H1 (cell line): ENCODE data around the gene FAM221B. TPM values are rescaled to one million over a fixed set of nuclear protein-coding genes. Genes with fewer than 3 reads are reported as not detected.

Source experiments
- CTCF ChIA-PET: fragments of 300-600 bp; sonication (Branson Sonifier 250); formaldehyde crosslinking; loops from one replicate; lab custom pipeline; 2021; ENCODE audit not compliant: partially characterized antibody; lab: Charles Lee
- POLR2A ChIA-PET: fragments of 300-600 bp; sonication (Branson Sonifier 250); formaldehyde crosslinking; loops from one replicate; lab custom pipeline; 2021; ENCODE audit warnings: inconsistent platforms; ENCODE audit not compliant: partially characterized antibody; lab: Charles Lee
- DNase-seq, 2 experiments: peaks; one replicate each; pipeline versions ENCODE4 v3.0.0 to v3.0.0-alpha.2; 2010 to 2022; ENCODE audit warnings: low spot score in 2 of 2, low read depth in 1 of 2, mixed read lengths in 1 of 2
- FAIRE-seq: peaks from 2 replicates; lab custom pipeline; 2011; peaks lifted over from hg19 to GRCh38; lab: Jason Lieb, UNC
- H2AFZ ChIP-seq: 2 replicates; pipeline ENCODE4 v1.8.1; 2012; ENCODE audit warnings: low read length, inconsistent platforms
- H2AK5ac ChIP-seq: 2 replicates; pipeline ENCODE4 v1.6.1; 2013; ENCODE audit warnings: low read depth, low read length
- H2BK120ac ChIP-seq: replicated peaks from 2 replicates; pipeline ENCODE3; 2013; ENCODE audit warnings: low read depth, low read length, inconsistent platforms
- H2BK12ac ChIP-seq: 2 replicates; pipeline ENCODE4 v1.6.1; 2013; ENCODE audit warnings: low read depth, low read length
- H2BK15ac ChIP-seq: 2 replicates; pipeline ENCODE4 v1.6.1; 2013; ENCODE audit warnings: low read length
- H2BK20ac ChIP-seq: 2 replicates; pipeline ENCODE4 v1.6.1; 2013; ENCODE audit warnings: low read length
- H2BK5ac ChIP-seq: 2 replicates; pipeline ENCODE4 v1.6.1; 2013; ENCODE audit warnings: low read depth, low read length
- H3K14ac ChIP-seq: 2 replicates; pipeline ENCODE4 v1.6.1; 2013; ENCODE audit warnings: inconsistent platforms; ENCODE audit not compliant: insufficient read length
- H3K18ac ChIP-seq: 2 replicates; pipeline ENCODE4 v1.6.1; 2013; ENCODE audit warnings: low read length; ENCODE audit errors: extremely low read depth
- H3K23ac ChIP-seq: 2 replicates; pipeline ENCODE4 v1.6.1; 2013; ENCODE audit warnings: inconsistent platforms; ENCODE audit not compliant: insufficient read length
- H3K23me2 ChIP-seq: 2 replicates; pipeline ENCODE4 v1.6.1; 2013; ENCODE audit warnings: low read depth, low read length
- H3K27ac ChIP-seq: 2 replicates; pipeline ENCODE4 v1.6.1; 2011; ENCODE audit warnings: low read depth, low read length, inconsistent platforms
- H3K27me3 ChIP-seq, 4 experiments: replicated peaks in 1 of 4; 1 replicate in 1 of 4; 2 replicates in 3 of 4; pipeline versions ENCODE4 v1.6.1 to v1.8.1; 2011 to 2013; ENCODE audit warnings: low read length in 3 of 4, mild to moderate bottlenecking in 3 of 4, inconsistent platforms in 2 of 4, mixed read lengths in 2 of 4, moderate library complexity in 1 of 4; ENCODE audit not compliant: control insufficient read depth in 3 of 4, insufficient read depth in 3 of 4; ENCODE audit errors: extremely low read depth in 1 of 4
- H3K36me3 ChIP-seq, 4 experiments: 2 replicates each; pipeline versions ENCODE4 v1.6.1 to v1.8.1; 2011 to 2013; ENCODE audit warnings: mild to moderate bottlenecking in 4 of 4, low read length in 3 of 4, moderate library complexity in 2 of 4, control low read depth in 1 of 4, inconsistent platforms in 1 of 4; ENCODE audit not compliant: insufficient read depth in 4 of 4, control insufficient read depth in 2 of 4
- H3K4ac ChIP-seq: replicated peaks from 2 replicates; pipeline ENCODE3; 2013; ENCODE audit warnings: low read length, low read depth, mixed read lengths, inconsistent platforms; ENCODE audit not compliant: insufficient read length
- H3K4me1 ChIP-seq, 4 experiments: replicated peaks in 1 of 4; 1 replicate in 1 of 4; 2 replicates in 3 of 4; pipeline versions ENCODE4 v1.6.1 to v1.8.1; 2011 to 2013; ENCODE audit warnings: low read length in 3 of 4, inconsistent platforms in 2 of 4, mixed read lengths in 1 of 4; ENCODE audit not compliant: insufficient read depth in 4 of 4, control insufficient read depth in 3 of 4
- H3K4me2 ChIP-seq, 2 experiments: 2 replicates each; pipeline versions ENCODE4 v1.6.1 to v1.8.1; 2011 to 2013; ENCODE audit warnings: low read depth in 2 of 2, low read length in 2 of 2, control low read depth in 1 of 2, inconsistent platforms in 1 of 2, mild to moderate bottlenecking in 1 of 2; ENCODE audit not compliant: insufficient read depth in 1 of 2
- H3K4me3 ChIP-seq, 4 experiments: fragments of 200-600, 300-600 bp in 1 of 4; sonication (generic), shearing (Covaris generic), sonication (Bioruptor Twin) in 1 of 4; 2 replicates each; pipeline versions ENCODE4 v1.5.1 to v1.8.1; 2011 to 2016; ENCODE audit warnings: low read length in 4 of 4, low read depth in 3 of 4, control low read depth in 2 of 4, inconsistent platforms in 2 of 4, mild to moderate bottlenecking in 2 of 4, mixed read lengths in 1 of 4, moderate library complexity in 1 of 4; ENCODE audit not compliant: insufficient read depth in 2 of 4; ENCODE audit errors: extremely low read depth in 1 of 4
- H3K56ac ChIP-seq: replicated peaks from 2 replicates; pipeline ENCODE3; 2013; ENCODE audit warnings: low read depth, mild to moderate bottlenecking, mixed read lengths, low read length, inconsistent platforms; ENCODE audit not compliant: insufficient read length
- H3K79me1 ChIP-seq: 2 replicates; pipeline ENCODE4 v1.6.1; 2013; ENCODE audit warnings: low read depth, low read length, control low read depth
- H3K79me2 ChIP-seq, 2 experiments: 2 replicates each; pipeline versions ENCODE4 v1.6.1 to v1.8.1; 2012 to 2013; ENCODE audit warnings: low read length in 2 of 2, mild to moderate bottlenecking in 2 of 2, inconsistent platforms in 1 of 2; ENCODE audit not compliant: insufficient read depth in 2 of 2, control insufficient read depth in 1 of 2
- H3K9ac ChIP-seq, 4 experiments: replicated peaks in 1 of 4; 1 replicate in 1 of 4; 2 replicates in 3 of 4; pipeline versions ENCODE4 v1.6.1 to v1.8.1; 2011 to 2013; ENCODE audit warnings: low read depth in 3 of 4, low read length in 3 of 4, control low read depth in 2 of 4, mild to moderate bottlenecking in 2 of 4, moderate library complexity in 2 of 4, inconsistent platforms in 1 of 4; ENCODE audit errors: extremely low read depth in 1 of 4
- H3K9me3 ChIP-seq, 2 experiments: 2 replicates each; pipeline versions ENCODE4 v1.6.1 to v1.8.1; 2012 to 2013; ENCODE audit warnings: mild to moderate bottlenecking in 2 of 2, moderate library complexity in 2 of 2, control low read depth in 1 of 2, inconsistent platforms in 1 of 2, low read depth in 1 of 2, low read length in 1 of 2, mixed read lengths in 1 of 2; ENCODE audit not compliant: insufficient read depth in 2 of 2
- H4K20me1 ChIP-seq, 2 experiments: replicated peaks in 1 of 2; 2 replicates each; pipeline versions ENCODE3 to v1.8.1; 2011 to 2013; ENCODE audit warnings: inconsistent platforms in 2 of 2, low read length in 2 of 2, mild to moderate bottlenecking in 1 of 2; ENCODE audit not compliant: insufficient read depth in 2 of 2, control insufficient read depth in 1 of 2
- H4K5ac ChIP-seq: 2 replicates; pipeline ENCODE4 v1.6.1; 2013; ENCODE audit warnings: low read length, low read depth, mixed read lengths, inconsistent platforms; ENCODE audit not compliant: insufficient read length
- H4K8ac ChIP-seq: 2 replicates; pipeline ENCODE4 v1.8.0; 2013; ENCODE audit warnings: mild to moderate bottlenecking, moderate library complexity, low read length, inconsistent platforms; ENCODE audit not compliant: insufficient read depth; ENCODE audit errors: extremely low read depth
- H4K91ac ChIP-seq: replicated peaks from 2 replicates; pipeline ENCODE3; 2013; ENCODE audit warnings: low read length, mixed read lengths, inconsistent platforms; ENCODE audit not compliant: insufficient read length
- ASH2L ChIP-seq: fragments of 200-600, 300-600 bp; sonication (generic); IDR thresholded peaks from one replicate; pipeline ENCODE4 v1.7.1; 2017; ENCODE audit warnings: low read length
- CBX5 ChIP-seq: fragments of 300-800, 300-1000 bp; sonication (generic); IDR thresholded peaks from 2 replicates; pipeline ENCODE4 v1.7.1; 2016; ENCODE audit warnings: antibody characterized with exemption, low read length, low read depth
- CREB1 ChIP-seq: IDR thresholded peaks from 2 replicates; pipeline ENCODE4 v1.6.1; 2012; ENCODE audit warnings: inconsistent platforms
- EZH2 ChIP-seq: fragments of 200-600 bp; sonication (generic); IDR thresholded peaks from 2 replicates; pipeline ENCODE4 v1.7.1; 2012; ENCODE audit warnings: low read depth, mild to moderate bottlenecking, moderate library complexity, low read length, inconsistent platforms; ENCODE audit not compliant: severe bottlenecking
- HDAC2 ChIP-seq, 2 experiments: fragments of 300-600 bp in 1 of 2; sonication (generic) in 1 of 2; IDR thresholded peaks; 2 replicates each; pipeline ENCODE4 v1.6.1; 2011 to 2012; ENCODE audit warnings: low read depth in 2 of 2, low read length in 2 of 2, mild to moderate bottlenecking in 2 of 2, moderate library complexity in 2 of 2, borderline replicate concordance in 1 of 2, inconsistent platforms in 1 of 2
- HDAC6 ChIP-seq: IDR thresholded peaks from one replicate; pipeline ENCODE4 v1.7.1; 2012; ENCODE audit warnings: low read depth, mild to moderate bottlenecking, inconsistent platforms, low read length, moderate library complexity
- JUN ChIP-seq: IDR thresholded peaks from 2 replicates; pipeline ENCODE4 v1.6.1; 2011; ENCODE audit warnings: low read depth, mild to moderate bottlenecking, improper control_type of control experiment, low read length
- MAFK ChIP-seq: IDR thresholded peaks from 2 replicates; pipeline ENCODE4 v1.6.1; 2012; ENCODE audit warnings: low read depth, mild to moderate bottlenecking, improper control_type of control experiment, low read length
- POLR2A ChIP-seq, 2 experiments: IDR thresholded peaks; 1 replicate in 1 of 2; 2 replicates in 1 of 2; pipeline ENCODE4 v1.6.1; 2011; ENCODE audit warnings: low read depth in 2 of 2, low read length in 2 of 2, mild to moderate bottlenecking in 2 of 2; ENCODE audit errors: control extremely low read depth in 1 of 2
- RAD21 ChIP-seq, 2 experiments: IDR thresholded peaks in 1 of 2; conservative IDR thresholded peaks in 1 of 2; 2 replicates each; pipeline ENCODE4 v1.6.1; 2011; ENCODE audit warnings: low read depth in 2 of 2, low read length in 2 of 2, improper control_type of control experiment in 1 of 2, inconsistent platforms in 1 of 2, mild to moderate bottlenecking in 1 of 2, moderate library complexity in 1 of 2
- SP2 ChIP-seq: IDR thresholded peaks from 2 replicates; pipeline ENCODE4 v1.6.1; 2012; ENCODE audit warnings: mild to moderate bottlenecking, low read length, inconsistent platforms
- SUZ12 ChIP-seq: fragments of 200-600 bp; sonication (generic); IDR thresholded peaks from 2 replicates; pipeline ENCODE4 v1.6.1; 2012; ENCODE audit warnings: mild to moderate bottlenecking, inconsistent platforms, low read length, moderate library complexity, mixed read lengths
- TAF7 ChIP-seq: optimal IDR thresholded peaks from 2 replicates; pipeline ENCODE3; 2011; ENCODE audit warnings: low read depth, mild to moderate bottlenecking, inconsistent platforms, low read length, moderate library complexity, borderline replicate concordance
- WGBS, 2 experiments: shearing (Covaris generic) in 1 of 2; methylation state at CpG; one replicate each; pipeline versions ENCODE4 v1.1.6 to v1.1.7; 2013 to 2015; ENCODE audit warnings: low lambda C conversion rate in 2 of 2, mixed read lengths in 2 of 2, inconsistent platforms in 1 of 2, low coverage in 1 of 2, missing lambda C conversion rate in 1 of 2; ENCODE audit not compliant: insufficient replicate concordance in 2 of 2, insufficient coverage in 1 of 2, insufficient read length in 1 of 2; ENCODE audit errors: extremely low coverage in 1 of 2, missing lambda C conversion rate in 1 of 2; 5-methylcytosine and 5-hydroxymethylcytosine counted together
- polyA plus RNA-seq, 7 experiments: library from polyadenylated mRNA; depleted of rRNA in 3 of 7; stranded (reverse) in 5 of 7; unstranded in 2 of 7; fragments of >200 nt in 5 of 7; fragments of 200-250 nt in 2 of 7; gene quantifications; 1 replicate in 5 of 7; 2 replicates in 1 of 7; 4 replicates in 1 of 7; pipeline versions ENCODE4 v1.2.1 to v1.2.3, GENCODE V29; 2011 to 2013; ENCODE audit warnings: missing spikeins in 2 of 7, mixed read lengths in 2 of 7
- total RNA-seq: library from RNA; stranded (reverse); fragmentation: NEBNext Ultra II Directional; extraction: Animal tissue kit (Norgen Biotek cat#: 25700); gene quantifications from 2 replicates; pipeline ENCODE4 v1.2.1, GENCODE V29; 2021

Gene FAM221B
- total and polyA plus RNA-seq, 2 of the 8 experiments (the other 6 are each of a cell fraction or from before 2014, with no cell fraction given), result not detected

GRCh38 chr9:35829764-35830096 is 1.2 kb upstream of the FAM221B start:
- Histone ChIP-seq H2BK15ac (no peak overlapping the region), H3K56ac (no peak overlapping the region), H3K79me1 (no peaks in the 10 kb centered on the region), H2AK5ac (no peak overlapping the region), H4K8ac (no peak overlapping the region), H3K27ac (no peak overlapping the region), H3K27me3 (no peaks in the 10 kb centered on the region), H3K4me2 (peak overlapping the region; percentile 86 to 90), H4K5ac (no peak overlapping the region), H3K79me2 (no peaks in the 10 kb centered on the region), H4K20me1 (no peaks in the 10 kb centered on the region), H3K23me2 (peaks cover 10% of the 10 kb centered on the region), H3K14ac (no peak overlapping the region), H2BK12ac (no peak overlapping the region), H3K4ac (no peak overlapping the region), H3K4me3 (peak overlapping the region; percentile 51 to 83 (median 68)), H3K9ac (peak overlapping the region in 2 of 4 experiments; percentile 34 to 50; a peak in 2 of 7 replicates), H4K91ac (no peak overlapping the region), H2BK120ac (no peak overlapping the region), H3K18ac (no peak overlapping the region), H2BK5ac (no peak overlapping the region), H3K23ac (no peak overlapping the region), H2BK20ac (no peak overlapping the region), H2AFZ (peak overlapping the region; percentile 31), H3K36me3 (no peaks in the 10 kb centered on the region), H3K9me3 (no peaks in the 10 kb centered on the region), H3K4me1 (peaks cover 0 to 12% (median 6%) of the 10 kb centered on the region in 4 experiments; a peak in 6 of 7 replicates)
- TF ChIP-seq HDAC6, result no peak
- no peak for TF ChIP-seq ASH2L
- no peak for TF ChIP-seq POLR2A (IDR thresholded peaks at IDR 0.05; ENCODE audit: control extremely low read depth in 1 of 2, low read depth in 2 of 2, low read length in 2 of 2)
- TF ChIP-seq TAF7, result no peak
- no peak for TF ChIP-seq JUN
- TF ChIP-seq SUZ12, result no peak
- no peak for TF ChIP-seq EZH2
- no peak for TF ChIP-seq SP2
- TF ChIP-seq CREB1, result no peak
- no peak for TF ChIP-seq RAD21 (IDR thresholded peaks at IDR 0.05 in 1 of 2, conservative IDR thresholded peaks at IDR 0.05 in 1 of 2; ENCODE audit: low read depth in 2 of 2, low read length in 2 of 2)
- no peak for TF ChIP-seq MAFK
- TF ChIP-seq CBX5, result no peak
- TF ChIP-seq HDAC2 (IDR thresholded peaks at IDR 0.05; ENCODE audit: borderline replicate concordance in 1 of 2, low read depth in 2 of 2, low read length in 2 of 2), result no peak
- POLR2A ChIA-PET, result interaction anchor here (2.2 to 2.7 kb wide), 2 partner anchors 16 to 38 kb away, joined by 6 to 13 read pairs; partner anchors contain the start of genes HINT2 and NPR2
- 58% methylated on average over 2 of the region's 2 CpGs; no CpG with 5 or more reads in 1 of the 2 experiments for WGBS, 2 experiments
- DNase-seq (no peak), FAIRE-seq (no peak)
- CTCF ChIA-PET, result interaction anchor here (5.6 to 10.6 kb wide), 3 partner anchors 18 to 50 kb away, joined by 62 to 115 read pairs (median 78); partner anchors contain the start of genes HINT2 and SPAG8
